ENCODE results near the gene DNMT3A.

GRCh38 chr2:25184254-25184653 lies 157.5 kb downstream of the DNMT3A start:
- TF ChIP-seq, protein P1, sequence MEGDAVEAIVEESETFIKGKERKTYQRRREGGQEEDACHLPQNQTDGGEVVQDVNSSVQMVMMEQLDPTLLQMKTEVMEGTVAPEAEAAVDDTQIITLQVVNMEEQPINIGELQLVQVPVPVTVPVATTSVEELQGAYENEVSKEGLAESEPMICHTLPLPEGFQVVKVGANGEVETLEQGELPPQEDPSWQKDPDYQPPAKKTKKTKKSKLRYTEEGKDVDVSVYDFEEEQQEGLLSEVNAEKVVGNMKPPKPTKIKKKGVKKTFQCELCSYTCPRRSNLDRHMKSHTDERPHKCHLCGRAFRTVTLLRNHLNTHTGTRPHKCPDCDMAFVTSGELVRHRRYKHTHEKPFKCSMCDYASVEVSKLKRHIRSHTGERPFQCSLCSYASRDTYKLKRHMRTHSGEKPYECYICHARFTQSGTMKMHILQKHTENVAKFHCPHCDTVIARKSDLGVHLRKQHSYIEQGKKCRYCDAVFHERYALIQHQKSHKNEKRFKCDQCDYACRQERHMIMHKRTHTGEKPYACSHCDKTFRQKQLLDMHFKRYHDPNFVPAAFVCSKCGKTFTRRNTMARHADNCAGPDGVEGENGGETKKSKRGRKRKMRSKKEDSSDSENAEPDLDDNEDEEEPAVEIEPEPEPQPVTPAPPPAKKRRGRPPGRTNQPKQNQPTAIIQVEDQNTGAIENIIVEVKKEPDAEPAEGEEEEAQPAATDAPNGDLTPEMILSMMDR (IDR thresholded peaks at IDR 0.05): no peak
- TF ChIP-seq POLR2A (IDR thresholded peaks at IDR 0.05): no peak

Data from testis (tissue), 2 donors.